ENCODE measurements around the gene CLDN7.

CLDN7 gene

GRCh38 chr17:7218166-7218565, 44.1 kb downstream of the CLDN7 start:
- DNase-seq, result no peak

DNA sequence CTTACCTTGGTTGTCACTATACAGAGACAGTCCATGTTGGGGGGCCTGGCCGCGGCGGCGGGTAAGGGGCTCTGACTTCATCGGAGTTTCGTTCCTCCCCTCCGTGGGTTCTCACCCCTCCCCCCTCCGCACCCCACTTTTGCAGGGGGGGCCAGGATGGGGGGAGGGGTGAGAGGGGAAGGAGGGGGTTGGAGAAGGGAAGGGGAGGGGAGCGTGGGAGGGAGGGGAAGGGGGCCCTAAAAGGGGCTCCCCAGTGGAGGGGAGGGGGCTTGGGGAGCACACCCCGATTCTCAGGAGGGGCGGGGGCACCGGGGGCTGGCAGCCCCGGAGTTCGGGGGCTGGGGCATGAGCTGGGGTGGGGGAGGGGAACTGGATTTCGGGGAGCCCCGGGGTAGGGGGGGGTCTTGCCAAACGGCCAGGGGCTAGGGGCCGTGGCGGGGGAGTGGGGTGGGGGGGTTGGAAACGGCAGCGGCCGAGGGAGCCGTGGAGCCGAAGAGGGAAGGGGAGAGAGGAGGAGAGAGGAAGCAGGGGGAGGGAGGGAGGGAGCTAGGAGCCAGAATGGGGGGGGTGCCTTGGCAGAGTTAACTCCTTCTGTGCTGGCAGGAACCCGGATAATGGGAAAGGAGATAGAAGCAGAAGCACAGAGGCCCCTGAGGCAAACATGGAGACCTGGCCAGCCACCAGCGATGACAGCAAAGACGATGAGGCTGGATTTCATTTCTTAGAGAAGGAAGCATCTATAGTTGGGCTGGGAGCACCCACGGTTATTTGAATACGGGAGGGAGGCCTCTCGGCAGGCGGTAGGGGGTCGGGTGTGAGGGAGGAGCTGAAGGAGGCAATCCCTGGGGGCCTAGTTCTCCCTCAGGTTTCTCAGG, 44.9 kb downstream of the CLDN7 start:
- no peak for DNase-seq

GRCh38 chr17:7216242-7217112, 45.8 kb downstream of the CLDN7 start:
- DNase-seq, result no peak

GRCh38 chr17:7215652-7216180, 46.6 kb downstream of the CLDN7 start:
- DNase-seq, result no peak

DNA sequence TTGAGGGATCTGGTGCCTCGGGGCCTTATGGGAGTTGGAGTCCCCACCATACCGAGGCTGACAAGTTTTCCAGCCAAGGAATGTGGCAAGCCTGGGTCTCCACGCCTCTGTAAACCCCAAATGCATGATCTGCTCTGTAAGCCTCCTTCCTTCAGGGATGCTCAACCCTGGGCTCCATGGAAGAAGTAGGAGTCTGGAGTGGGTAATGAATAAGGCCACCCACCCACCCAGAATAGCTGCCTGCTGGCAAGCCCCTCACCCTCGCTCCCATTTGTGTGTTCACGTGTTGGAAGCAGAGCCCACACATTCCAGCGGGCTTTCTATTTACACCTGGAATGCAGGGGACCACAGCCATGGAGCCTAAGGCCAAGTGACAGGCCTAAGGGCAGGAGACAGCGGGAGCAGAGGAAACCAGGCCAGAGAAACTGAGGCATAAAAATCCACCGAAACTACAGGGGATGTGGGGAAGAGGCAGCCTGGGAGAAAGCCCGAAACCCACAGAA, 47.1 kb downstream of the CLDN7 start:
- peak in 1 of 2 experiments; percentile 59 for DNase-seq

DNA sequence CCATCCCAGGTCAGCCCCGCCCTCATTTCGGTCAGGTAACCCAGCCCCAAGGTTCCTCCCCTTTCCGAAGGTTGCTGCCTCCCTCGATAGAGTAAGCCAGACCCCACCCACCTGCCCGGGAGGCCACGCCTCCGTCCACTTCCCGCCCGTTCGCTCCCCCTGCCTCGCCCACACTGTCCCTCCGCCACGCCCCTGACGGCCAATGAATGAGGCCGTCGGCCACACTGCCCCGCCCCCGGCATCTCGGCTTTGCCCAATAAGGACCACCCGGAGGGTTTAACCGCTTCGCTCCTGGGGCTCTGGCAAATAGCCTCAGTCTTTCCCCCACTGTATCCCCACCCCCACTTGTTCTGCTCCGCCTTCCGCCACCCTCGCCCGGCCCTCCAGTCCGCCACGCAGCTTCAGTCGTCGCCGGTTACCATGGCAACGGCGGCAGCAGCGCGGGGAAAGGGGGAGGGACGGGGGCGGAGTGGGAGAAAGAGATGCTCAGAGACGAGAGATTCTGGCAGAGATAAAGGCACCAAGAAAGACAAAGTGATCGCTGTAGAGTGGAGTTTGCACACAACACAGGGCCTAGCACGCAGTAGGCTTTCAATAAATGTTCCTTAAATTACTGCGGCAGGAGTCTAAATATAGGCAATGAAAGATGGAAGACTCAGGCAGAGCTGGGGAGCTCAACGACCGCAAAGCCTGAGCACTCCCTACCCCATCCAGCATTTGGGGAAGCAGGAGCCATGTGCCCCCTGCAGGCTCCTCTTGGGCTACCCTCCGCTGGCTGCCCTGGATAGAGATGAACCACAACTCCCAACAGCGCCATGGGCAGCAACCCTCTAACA, 47.8 kb downstream of the CLDN7 start:
- DNase-seq, result peak; percentile 83 to 86

GRCh38 chr17:7213895-7214299, 48.4 kb downstream of the CLDN7 start:
- peak in 1 of 2 experiments; percentile 59 for DNase-seq

GRCh38 chr17:7211491-7212273, 50.6 kb downstream of the CLDN7 start:
- no peak for DNase-seq
